ENCODE measurements around the gene EPS15.

DNA sequence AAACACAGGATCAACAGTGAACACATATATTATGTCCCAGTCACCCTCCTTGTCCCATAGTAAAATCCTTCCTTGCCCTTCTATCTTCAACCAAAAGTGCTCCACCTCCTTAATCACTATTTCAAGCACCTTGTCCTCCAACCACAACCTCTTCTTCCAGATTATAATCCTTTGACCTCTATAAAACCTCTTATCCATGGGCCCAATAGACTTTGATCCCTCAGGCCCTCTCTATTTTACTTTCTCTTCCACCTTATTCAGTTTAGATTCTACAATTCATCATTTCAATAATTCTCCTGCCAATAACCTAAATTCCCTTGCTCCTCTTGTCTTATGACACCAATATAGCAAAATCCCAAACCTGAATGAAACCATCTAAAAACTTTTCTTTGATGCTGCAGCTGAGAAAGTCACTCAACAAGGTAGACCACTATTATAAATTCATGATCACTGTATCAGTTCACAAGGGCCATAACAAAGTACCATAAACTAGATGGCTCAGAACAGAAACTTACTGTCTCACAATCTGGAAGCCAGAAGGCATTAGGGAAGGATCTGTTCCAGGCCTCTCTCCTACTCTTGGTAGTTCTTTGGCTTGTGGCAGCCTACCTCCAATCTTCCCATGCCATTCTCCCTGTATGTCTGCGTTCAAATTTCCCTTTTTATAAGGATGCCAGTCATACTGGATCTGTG, 24.8 kb downstream of the EPS15 start:
- TF ChIP-seq, protein P1, sequence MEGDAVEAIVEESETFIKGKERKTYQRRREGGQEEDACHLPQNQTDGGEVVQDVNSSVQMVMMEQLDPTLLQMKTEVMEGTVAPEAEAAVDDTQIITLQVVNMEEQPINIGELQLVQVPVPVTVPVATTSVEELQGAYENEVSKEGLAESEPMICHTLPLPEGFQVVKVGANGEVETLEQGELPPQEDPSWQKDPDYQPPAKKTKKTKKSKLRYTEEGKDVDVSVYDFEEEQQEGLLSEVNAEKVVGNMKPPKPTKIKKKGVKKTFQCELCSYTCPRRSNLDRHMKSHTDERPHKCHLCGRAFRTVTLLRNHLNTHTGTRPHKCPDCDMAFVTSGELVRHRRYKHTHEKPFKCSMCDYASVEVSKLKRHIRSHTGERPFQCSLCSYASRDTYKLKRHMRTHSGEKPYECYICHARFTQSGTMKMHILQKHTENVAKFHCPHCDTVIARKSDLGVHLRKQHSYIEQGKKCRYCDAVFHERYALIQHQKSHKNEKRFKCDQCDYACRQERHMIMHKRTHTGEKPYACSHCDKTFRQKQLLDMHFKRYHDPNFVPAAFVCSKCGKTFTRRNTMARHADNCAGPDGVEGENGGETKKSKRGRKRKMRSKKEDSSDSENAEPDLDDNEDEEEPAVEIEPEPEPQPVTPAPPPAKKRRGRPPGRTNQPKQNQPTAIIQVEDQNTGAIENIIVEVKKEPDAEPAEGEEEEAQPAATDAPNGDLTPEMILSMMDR (IDR thresholded peaks at IDR 0.05): no peak
- TF ChIP-seq EZH2 (IDR thresholded peaks at IDR 0.05): no peak

All from neural progenitor cell (in vitro differentiated cells).